PC-3 (cell line): ENCODE measurements around the gene POLE3. TPM values are rescaled to one million over a fixed set of nuclear protein-coding genes. Genes with fewer than 3 reads are reported as not detected.

Experiments used
- ATAC-seq: fragments of 200-7000 bp; cut with Tn5 transposase; 2 replicates; pipeline ENCODE4 v1.9.1; 2020; ENCODE audit warnings: mild to moderate bottlenecking, moderate library complexity
- Bru-seq: library from RNA; stranded (reverse); fragments of 400-500 nt; gene quantifications from one replicate; lab custom pipeline; 2021; lab: Mats Ljungman, UMichigan
- BruChase-seq, 2 experiments: library from RNA; stranded (reverse); fragments of 400-500 nt; gene quantifications; one replicate each; lab custom pipeline; 2021; lab: Mats Ljungman, UMichigan
- BruUV-seq: library from RNA; stranded (reverse); fragments of 400-500 nt; replicated peaks from 2 replicates; lab custom pipeline; 2021; lab: Mats Ljungman, UMichigan
- CTCF ChIA-PET: fragments of 300-600 bp; sonication (Branson Sonifier 250); formaldehyde crosslinking; loops from one replicate; lab custom pipeline; 2022; ENCODE audit warnings: antibody characterized with exemption; lab: Charles Lee
- POLR2A ChIA-PET: fragments of 300-600 bp; sonication (Branson Sonifier 250); formaldehyde crosslinking; loops from one replicate; lab custom pipeline; 2022; ENCODE audit warnings: antibody characterized with exemption; ENCODE audit not compliant: unreplicated experiment; lab: Charles Lee
- DNase-seq: peaks from one replicate; pipeline ENCODE4 v3.0.0-alpha.2; 2015
- H2AFZ ChIP-seq: fragments of 300-600 bp; sonication (generic); 2 replicates; pipeline ENCODE4 v1.6.0; 2016; ENCODE audit warnings: antibody characterized with exemption, low read length
- H3F3A ChIP-seq: fragments of 300-600 bp; sonication (generic); one replicate; pipeline ENCODE4 v1.6.0; 2017; ENCODE audit warnings: antibody characterized with exemption, low read length, control low read depth, mild to moderate bottlenecking; ENCODE audit not compliant: unreplicated experiment
- H3K27ac ChIP-seq: fragments of 300-600 bp; sonication (generic); 2 replicates; pipeline ENCODE4 v1.5.1; 2016; ENCODE audit warnings: mild to moderate bottlenecking, low read length
- H3K27me3 ChIP-seq: fragments of 300-600 bp; sonication (generic); 2 replicates; pipeline ENCODE4 v1.6.1; 2016; ENCODE audit warnings: low read length, mixed read lengths
- H3K36me3 ChIP-seq: fragments of 300-600 bp; sonication (generic); 2 replicates; pipeline ENCODE4 v1.6.1; 2016; ENCODE audit warnings: low read depth, mixed run types, low read length, mixed read lengths
- H3K4me1 ChIP-seq: fragments of 300-600 bp; sonication (generic); 2 replicates; pipeline ENCODE4 v1.5.1; 2016; ENCODE audit warnings: low read length; ENCODE audit not compliant: insufficient read depth
- H3K4me2 ChIP-seq: fragments of 300-600 bp; sonication (generic); 2 replicates; pipeline ENCODE4 v1.6.0; 2016; ENCODE audit warnings: low read length
- H3K4me3 ChIP-seq: fragments of 300-600 bp; sonication (generic); 2 replicates; pipeline ENCODE4 v1.5.1; 2016; ENCODE audit warnings: mild to moderate bottlenecking, low read length, mixed read lengths
- H3K79me2 ChIP-seq: fragments of 300-600 bp; sonication (generic); 2 replicates; pipeline ENCODE4 v1.6.1; 2017; ENCODE audit warnings: low read length, mixed read lengths
- H3K9ac ChIP-seq: fragments of 300-600 bp; sonication (generic); 2 replicates; pipeline ENCODE4 v1.6.0; 2016; ENCODE audit warnings: mild to moderate bottlenecking, low read length
- H3K9me2 ChIP-seq: fragments of 300-600 bp; sonication (generic); replicated peaks from 2 replicates; pipeline ENCODE4 v1.6.1; 2016; ENCODE audit warnings: mixed run types, low read length, mixed read lengths
- H3K9me3 ChIP-seq: fragments of 300-600 bp; sonication (generic); 2 replicates; pipeline ENCODE4 v1.6.1; 2016; ENCODE audit warnings: low read length, mixed read lengths
- H4K20me1 ChIP-seq: fragments of 300-600 bp; sonication (generic); 2 replicates; pipeline ENCODE4 v1.6.1; 2016; ENCODE audit warnings: low read length, mixed read lengths
- EZH2 ChIP-seq: fragments of 300-600 bp; sonication (generic); IDR thresholded peaks from one replicate; pipeline ENCODE4 v1.6.1; 2017; ENCODE audit warnings: antibody characterized with exemption, mild to moderate bottlenecking, low read length; ENCODE audit not compliant: unreplicated experiment
- EZH2phosphoT487 ChIP-seq: fragments of 300-600 bp; sonication (generic); IDR thresholded peaks from 2 replicates; pipeline ENCODE4 v1.6.1; 2018; ENCODE audit warnings: mild to moderate bottlenecking, antibody characterized with exemption, low read length, borderline replicate concordance
- intact Hi-C: fragments of 100-400 bp; cut with micrococcal nuclease; formaldehyde crosslinking; loops from 2 replicates; pipeline ENCODE4 v1.9.0; 2023
- long read RNA-seq: library from polyadenylated mRNA; unstranded; transcript quantifications from one replicate; pipeline ENCODE4 v2.0.0, GENCODE V29; 2021; ENCODE audit not compliant: unreplicated experiment
- total RNA-seq: library from RNA; depleted of rRNA; stranded (reverse); fragments of >200 nt; gene quantifications from 2 replicates; pipeline ENCODE4 v1.2.3, GENCODE V29; 2014; rRNA removed
- TF ChIP-seq, protein P1 (sequence below): fragments of 300-600 bp; sonication (generic); conservative IDR thresholded peaks from 2 replicates; pipeline ENCODE4 v1.5.1; 2017; ENCODE audit warnings: antibody characterized with exemption, low read depth, mild to moderate bottlenecking, low read length

Gene POLE3
- total RNA-seq (83.4 and 84.7 TPM in 2 replicates), Bru-seq, nascent RNA (percentile 91 among the genes with signal in this experiment), BruChase-seq, experiment 1, labeled RNA remaining after a 6-hour chase (percentile 99 among the genes with signal in this experiment), BruChase-seq, experiment 2, labeled RNA remaining after a 2-hour chase (percentile 96 among the genes with signal in this experiment)
- long read RNA-seq, transcript POLE3-201 (4 exons, 2,109 nt) = major isoform, 31 of 45 reads
- long read RNA-seq, partial matches to known transcripts = 1 of 45 reads
- long read RNA-seq, other reads (novel, unspliced or antisense) = 9 of 45 reads

- CTCF ChIA-PET = interaction anchor here (0.5 to 0.9 kb wide), 2 partner anchors 201 to 248 kb away, joined by 3 to 6 read pairs; no protein-coding TSS in a partner anchor
Measured at GRCh38 chr9:113410207-113410864, at the start of gene POLE3, which contains the start of gene C9orf43. Gene POLE3 (minus strand): TSS chr9:113410675. CDS start chr9:113410293, 382 bp downstream. Gene C9orf43 (plus strand): TSS chr9:113410747. CDS start chr9:113413494, 2,747 bp downstream.

GRCh38 chr9:113456235-113456634 lies 45.8 kb upstream of the POLE3 start:
- Histone ChIP-seq H4K20me1 (no peaks in the 10 kb centered on the region), H3K9ac (no peak overlapping the region), H3K27me3 (no peaks in the 10 kb centered on the region), H3K4me3 (no peak overlapping the region), H3K79me2 (no peaks in the 10 kb centered on the region), H3F3A (no peaks in the 10 kb centered on the region), H3K4me2 (no peak overlapping the region), H3K9me3 (no peaks in the 10 kb centered on the region), H2AFZ (no peak overlapping the region), H3K36me3 (no peaks in the 10 kb centered on the region), H3K9me2 (no peaks in the 10 kb centered on the region), H3K4me1 (peaks cover 8% of the 10 kb centered on the region), H3K27ac (no peak overlapping the region)
- ChIA-PET CTCF (no interaction called here), POLR2A (no interaction called here)
- intact Hi-C loops = no loop called here
- BruUV-seq = no TSS peak
- TF ChIP-seq, protein P1, sequence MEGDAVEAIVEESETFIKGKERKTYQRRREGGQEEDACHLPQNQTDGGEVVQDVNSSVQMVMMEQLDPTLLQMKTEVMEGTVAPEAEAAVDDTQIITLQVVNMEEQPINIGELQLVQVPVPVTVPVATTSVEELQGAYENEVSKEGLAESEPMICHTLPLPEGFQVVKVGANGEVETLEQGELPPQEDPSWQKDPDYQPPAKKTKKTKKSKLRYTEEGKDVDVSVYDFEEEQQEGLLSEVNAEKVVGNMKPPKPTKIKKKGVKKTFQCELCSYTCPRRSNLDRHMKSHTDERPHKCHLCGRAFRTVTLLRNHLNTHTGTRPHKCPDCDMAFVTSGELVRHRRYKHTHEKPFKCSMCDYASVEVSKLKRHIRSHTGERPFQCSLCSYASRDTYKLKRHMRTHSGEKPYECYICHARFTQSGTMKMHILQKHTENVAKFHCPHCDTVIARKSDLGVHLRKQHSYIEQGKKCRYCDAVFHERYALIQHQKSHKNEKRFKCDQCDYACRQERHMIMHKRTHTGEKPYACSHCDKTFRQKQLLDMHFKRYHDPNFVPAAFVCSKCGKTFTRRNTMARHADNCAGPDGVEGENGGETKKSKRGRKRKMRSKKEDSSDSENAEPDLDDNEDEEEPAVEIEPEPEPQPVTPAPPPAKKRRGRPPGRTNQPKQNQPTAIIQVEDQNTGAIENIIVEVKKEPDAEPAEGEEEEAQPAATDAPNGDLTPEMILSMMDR = no peak
- no peak for TF ChIP-seq EZH2
- no peak for TF ChIP-seq EZH2phosphoT487
- DNase-seq (no peak), ATAC-seq (no peak)

More at GRCh38 chr9:113410207-113410864, at the start of gene POLE3, which contains the start of gene C9orf43:
- Histone ChIP-seq H4K20me1 (no peaks in the 10 kb centered on the region), H3F3A (no peaks in the 10 kb centered on the region), H3K9me3 (no peaks in the 10 kb centered on the region), H3K9me2 (no peaks in the 10 kb centered on the region), H3K9ac (peak within 1 kb of the TSS; percentile 100), H3K79me2 (peaks cover 31% of the 10 kb centered on the region), H2AFZ (peak within 1 kb of the TSS; percentile 94), H3K4me3 (peak within 1 kb of the TSS; percentile 99), H3K27me3 (no peaks in the 10 kb centered on the region), H3K27ac (peak within 1 kb of the TSS; percentile 96), H3K36me3 (peaks cover 14% of the 10 kb centered on the region), H3K4me1 (peaks cover 17% of the 10 kb centered on the region), H3K4me2 (peak within 1 kb of the TSS; percentile 97)
- intact Hi-C loops = no loop called here
- POLR2A ChIA-PET = interaction anchor here (0.7 to 0.9 kb wide), 2 partner anchors 135 to 477 kb away, joined by 3 to 4 read pairs; partner anchors contain the start of gene CDC26
- ATAC-seq = peak; percentile 94
- DNase-seq = peak; percentile 90
- TF ChIP-seq EZH2 (no peak), EZH2phosphoT487 (no peak)
- TF ChIP-seq, protein P1 = no peak
- no TSS peak for BruUV-seq
